CD1c-positive myeloid dendritic cell (primary cell): ENCODE data around the gene TPRA1.
"Not testable (repeated sequence)": the region's sequence is repeated elsewhere in the genome, so short reads cannot be mapped to it uniquely, and the experiment has no call there.

Experiments
- DNase-seq: peaks from one replicate; pipeline ENCODE4 v3.0.0-alpha.2; 2016; ENCODE audit errors: extremely low spot score

Gene TPRA1

DNA sequence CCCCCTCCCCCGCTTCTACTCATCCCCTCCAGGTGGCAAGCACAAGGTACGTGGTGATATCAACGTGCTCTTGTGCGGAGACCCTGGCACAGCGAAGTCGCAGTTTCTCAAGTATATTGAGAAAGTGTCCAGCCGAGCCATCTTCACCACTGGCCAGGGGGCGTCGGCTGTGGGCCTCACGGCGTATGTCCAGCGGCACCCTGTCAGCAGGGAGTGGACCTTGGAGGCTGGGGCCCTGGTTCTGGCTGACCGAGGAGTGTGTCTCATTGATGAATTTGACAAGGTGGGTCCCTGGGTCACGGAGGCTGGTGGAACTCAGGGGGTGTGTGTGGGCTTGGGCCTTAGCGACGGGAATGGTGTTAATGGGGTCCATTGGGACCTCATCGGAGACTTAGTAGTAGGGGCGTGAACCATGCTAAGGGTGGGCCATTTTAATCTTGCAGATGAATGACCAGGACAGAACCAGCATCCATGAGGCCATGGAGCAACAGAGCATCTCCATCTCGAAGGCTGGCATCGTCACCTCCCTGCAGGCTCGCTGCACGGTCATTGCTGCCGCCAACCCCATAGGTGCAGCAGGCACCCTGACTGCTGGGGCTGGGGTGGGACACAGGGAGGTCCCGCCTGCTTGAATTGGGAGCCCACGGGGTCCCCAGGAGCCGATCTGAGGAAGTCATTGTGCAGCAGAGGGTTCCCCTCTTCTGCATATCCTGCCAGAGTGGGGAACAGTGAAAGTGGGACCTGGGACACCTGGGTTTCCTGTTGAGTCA lies 26.5 kb upstream of the TPRA1 start:
- no peak for DNase-seq

DNA sequence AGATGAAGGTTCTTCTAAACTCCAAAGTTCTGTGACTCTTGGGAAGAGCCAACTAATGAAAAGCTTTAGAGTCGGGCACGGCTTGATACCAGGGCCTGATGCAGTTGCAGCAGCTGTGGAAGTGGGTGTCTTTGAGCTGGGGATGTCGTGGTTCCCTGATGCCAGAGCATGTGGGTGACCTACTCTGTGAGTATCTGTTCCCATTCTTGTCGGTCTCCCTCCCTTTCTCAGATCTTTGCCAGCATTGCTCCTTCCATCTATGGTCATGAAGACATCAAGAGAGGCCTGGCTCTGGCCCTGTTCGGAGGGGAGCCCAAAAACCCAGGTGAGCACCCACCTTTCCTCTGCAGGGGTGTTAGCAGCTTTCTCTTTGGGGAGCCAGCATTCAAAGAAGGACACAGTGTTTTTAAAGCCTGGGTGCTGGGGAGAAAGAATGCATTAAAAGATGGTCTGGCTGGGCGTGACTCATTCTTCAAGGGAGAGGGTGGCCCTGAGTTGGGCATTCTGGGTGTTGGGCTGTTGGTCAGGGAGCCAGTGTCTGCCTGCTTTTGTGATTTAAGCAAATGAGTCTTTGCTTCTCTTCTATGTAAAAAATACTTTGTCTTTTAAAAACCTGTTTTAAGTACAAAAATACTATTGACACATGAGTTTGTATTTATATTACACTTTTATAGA lies 25.2 kb upstream of the TPRA1 start:
- no peak for DNase-seq

DNA sequence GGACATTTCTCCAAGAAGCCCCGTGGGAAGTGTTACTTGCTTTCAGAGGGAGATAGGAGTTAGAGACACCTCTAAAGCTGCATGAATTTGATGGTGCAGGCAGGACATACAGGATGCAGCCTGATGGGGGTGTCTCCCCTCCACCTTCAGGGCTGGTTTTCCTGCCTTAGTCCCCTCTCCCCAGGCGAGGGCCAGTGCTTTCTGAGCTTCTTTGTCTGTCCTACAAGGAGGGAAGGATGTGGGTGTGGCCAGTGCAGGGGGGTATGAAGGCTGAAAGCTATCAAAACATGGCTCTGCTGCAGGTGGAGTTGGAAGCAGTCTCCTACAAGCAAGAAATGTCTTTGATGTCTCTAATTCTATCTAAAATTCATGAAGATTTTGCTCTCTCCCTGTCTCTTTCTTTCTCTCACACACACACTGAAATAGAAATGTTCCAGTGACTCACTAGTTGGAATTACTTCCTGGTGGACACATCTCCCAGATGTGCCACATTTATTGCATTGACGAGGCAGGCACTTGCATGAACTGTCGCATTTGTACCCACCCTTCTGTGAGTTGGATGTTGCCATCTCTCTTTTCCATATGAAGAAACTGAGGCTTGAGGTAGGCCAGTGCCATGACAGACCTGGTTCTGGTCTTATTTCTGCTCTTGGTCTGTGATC lies 24.5 kb upstream of the TPRA1 start:
- DNase-seq = no peak

DNA sequence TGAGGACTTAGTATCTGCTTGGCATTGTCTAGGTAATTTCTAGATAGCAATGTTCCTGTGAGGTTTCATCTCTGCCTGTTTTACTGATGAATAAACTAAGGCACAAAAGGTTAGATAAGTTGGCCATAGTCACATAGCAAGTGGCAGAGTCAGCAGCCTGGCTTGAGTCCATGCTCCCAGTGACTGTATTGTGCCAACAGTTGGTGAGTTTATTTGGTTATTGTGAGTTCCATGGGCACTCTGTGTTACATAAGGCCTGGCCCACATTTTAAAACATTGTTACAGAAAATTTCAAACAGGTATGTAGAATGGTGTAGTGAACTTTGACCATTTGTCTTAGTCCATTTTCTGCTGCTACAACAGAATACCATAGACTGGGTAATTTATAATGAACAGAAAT lies 22.9 kb upstream of the TPRA1 start:
- no peak for DNase-seq

DNA sequence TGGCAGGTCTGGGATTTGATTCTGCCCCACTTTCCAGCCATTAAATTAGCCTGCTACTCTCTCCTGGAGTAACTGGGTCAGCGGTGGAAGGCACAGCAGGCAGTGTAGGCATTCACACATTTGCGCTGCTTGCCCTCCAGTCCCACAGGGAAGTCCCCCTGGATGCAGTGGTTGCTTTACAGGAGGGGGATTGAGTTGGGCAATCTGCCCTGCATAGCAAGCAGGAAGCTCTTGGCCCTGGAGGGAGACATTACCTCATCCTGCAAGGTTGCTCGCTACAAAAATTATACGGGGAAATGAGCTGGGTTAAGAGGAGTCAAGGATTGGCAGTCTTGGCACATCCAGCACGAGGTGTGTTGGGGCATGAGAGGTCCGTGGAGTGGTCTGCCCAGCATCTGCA lies 22.4 kb upstream of the TPRA1 start:
- no peak for DNase-seq

DNA sequence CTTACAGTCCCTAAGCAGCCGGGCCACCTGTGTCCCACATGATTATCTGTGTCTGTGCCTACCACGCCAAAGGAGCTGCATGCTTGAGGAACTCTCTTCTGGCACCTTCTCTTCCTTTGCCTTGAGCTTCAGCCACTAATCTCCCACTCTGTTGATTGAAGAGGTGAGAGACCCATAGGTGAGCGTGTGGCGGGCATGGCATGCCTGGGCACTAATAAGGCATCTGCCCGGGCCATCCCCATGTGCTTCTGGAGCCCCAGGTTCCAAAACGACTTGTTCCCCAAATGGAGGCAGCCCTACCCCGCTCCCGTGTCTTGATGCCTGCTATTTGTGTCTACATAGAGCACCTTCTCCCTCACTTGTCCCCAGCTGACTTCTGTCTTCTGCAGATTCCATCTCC lies 20.7 kb upstream of the TPRA1 start:
- DNase-seq = no peak

DNA sequence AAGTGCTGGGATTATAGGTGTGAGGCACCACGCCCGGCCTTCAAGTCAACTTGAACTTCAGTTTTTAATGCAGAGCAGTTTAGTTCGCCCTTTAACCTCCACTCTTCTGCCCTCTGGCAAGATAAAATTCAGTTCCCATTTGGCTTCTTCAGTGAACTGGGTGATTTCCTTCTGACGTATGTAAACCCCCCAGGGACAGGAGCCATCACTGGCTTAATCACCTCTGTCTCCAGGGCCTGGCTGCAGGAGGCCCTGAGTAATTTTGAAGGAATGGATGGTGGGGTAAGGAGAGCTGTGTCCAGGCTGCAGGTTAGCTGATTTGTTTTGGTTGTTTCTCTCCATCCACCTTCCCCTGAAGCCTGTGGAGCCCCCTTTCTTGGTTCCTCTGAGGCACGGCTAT lies 19.6 kb upstream of the TPRA1 start:
- no peak for DNase-seq

DNA sequence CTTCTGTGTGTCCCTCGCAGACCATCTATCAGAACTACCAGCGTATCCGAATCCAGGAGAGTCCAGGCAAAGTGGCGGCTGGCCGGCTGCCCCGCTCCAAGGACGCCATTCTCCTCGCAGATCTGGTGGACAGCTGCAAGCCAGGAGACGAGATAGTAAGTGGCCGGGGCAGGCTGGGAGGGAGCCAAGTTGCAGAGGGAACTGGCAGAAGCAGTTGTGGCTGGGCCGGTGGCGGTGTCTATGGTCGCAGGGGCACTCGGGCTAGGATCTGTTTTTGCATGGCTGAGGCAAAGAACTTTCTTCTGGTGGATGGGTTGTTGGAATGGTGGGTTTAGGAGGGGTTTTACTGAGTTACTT lies 17.8 kb upstream of the TPRA1 start:
- no peak for DNase-seq

DNA sequence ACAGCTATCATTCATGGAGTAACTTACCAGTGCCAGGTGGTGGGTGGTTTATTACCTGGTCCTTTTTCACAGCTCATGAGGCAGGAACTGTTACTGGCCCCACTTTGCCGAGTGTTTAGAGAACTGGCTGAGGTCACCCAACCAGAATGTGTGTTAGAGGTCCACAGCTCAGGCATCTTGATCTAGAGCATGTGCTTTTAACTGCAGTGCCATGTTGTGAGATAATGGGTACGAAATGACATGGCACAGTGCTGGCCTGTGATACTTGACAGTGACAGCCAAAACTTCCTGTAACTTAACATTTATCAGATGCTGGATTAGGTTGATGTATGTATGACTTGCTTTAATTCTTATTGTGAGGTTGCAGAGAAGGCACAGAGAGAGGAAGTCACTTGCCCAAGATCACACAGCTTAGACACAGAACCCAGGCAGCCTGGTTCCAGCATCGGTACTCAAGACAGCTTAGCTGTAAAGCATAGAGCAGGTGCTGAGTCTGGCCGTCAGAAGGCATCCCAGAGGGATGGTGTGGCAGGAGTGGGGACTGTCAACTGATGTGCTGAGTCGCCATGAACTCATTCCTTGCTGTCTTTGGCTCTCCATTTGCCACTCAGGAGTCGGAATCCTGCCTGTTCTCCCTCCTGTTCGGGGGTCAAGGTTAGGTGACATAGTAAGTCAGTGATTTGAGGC lies 17.3 kb upstream of the TPRA1 start:
- DNase-seq = no peak

DNA sequence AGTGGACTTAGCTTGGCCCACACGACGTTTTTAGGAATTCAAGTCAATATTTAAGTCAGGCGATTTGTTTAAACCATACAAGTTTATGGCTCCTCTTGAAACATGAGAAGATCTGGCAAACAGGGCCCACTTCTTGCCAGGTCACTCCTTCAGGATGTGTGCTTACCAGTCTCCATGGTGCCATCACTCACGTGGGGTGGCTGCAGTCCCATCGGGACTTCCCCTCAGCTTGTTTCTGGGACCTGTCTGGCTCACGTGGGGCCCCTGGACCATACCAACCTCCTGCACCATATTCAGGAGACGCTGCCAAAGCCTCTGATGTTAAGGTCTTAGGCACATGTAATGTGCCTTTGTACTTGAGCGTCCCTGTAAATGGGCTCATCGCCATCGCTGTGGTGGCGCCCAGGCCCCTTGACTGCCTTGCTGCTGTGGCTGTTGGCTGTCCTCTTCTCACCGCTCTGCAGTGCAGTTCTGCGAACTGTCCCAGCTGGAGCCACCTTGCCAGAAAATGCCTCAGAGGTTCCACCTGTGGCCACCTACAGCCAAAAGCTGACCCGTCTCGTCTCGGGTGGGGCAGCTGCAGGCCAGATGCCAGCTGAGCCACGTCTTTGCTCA lies 16.6 kb upstream of the TPRA1 start:
- no peak for DNase-seq

DNA sequence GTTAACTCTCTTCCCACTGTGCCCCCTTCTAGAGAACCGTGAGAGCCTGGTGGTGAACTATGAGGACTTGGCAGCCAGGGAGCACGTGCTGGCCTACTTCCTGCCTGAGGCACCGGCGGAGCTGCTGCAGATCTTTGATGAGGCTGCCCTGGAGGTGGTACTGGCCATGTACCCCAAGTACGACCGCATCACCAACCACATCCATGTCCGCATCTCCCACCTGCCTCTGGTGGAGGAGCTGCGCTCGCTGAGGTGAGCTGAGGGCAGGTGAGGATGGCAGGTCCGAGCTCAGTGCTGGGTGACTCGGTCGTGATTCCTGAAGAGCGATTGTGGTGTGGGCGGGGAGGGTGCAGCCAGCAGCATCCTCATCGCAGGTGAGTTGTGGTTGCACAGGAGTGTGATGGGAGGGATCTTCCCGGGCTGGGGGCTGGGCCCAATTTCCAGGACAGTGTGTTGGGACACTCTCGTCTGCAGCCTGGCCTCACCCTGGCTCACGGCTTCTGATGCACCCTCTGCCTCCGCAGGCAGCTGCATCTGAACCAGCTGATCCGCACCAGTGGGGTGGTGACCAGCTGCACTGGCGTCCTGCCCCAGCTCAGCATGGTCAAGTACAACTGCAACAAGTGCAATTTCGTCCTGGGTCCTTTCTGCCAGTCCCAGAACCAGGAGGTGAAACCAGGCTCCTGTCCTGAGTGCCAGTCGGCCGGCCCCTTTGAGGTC lies 15.7 kb upstream of the TPRA1 start:
- DNase-seq = no peak

DNA sequence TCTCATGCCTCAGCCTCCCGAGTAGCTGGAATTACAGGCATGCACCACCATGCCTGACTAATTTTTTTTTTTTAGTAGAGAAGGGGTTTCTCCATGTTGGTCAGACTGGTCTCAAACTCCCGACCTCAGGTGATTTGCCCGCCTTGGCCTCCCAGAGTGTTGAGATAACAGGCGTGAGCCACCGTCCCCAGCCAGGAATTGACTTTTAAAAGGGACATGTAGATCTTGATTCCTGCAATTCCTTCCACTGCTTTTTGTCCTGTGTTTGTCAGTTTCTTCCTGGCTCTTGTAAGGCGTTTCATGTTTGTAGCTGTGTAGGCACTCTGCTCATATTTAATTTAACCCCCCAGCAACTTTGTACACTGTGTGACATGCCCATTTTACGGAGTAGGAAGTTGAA lies 15.0 kb upstream of the TPRA1 start:
- not testable (repeated sequence) for DNase-seq

DNA sequence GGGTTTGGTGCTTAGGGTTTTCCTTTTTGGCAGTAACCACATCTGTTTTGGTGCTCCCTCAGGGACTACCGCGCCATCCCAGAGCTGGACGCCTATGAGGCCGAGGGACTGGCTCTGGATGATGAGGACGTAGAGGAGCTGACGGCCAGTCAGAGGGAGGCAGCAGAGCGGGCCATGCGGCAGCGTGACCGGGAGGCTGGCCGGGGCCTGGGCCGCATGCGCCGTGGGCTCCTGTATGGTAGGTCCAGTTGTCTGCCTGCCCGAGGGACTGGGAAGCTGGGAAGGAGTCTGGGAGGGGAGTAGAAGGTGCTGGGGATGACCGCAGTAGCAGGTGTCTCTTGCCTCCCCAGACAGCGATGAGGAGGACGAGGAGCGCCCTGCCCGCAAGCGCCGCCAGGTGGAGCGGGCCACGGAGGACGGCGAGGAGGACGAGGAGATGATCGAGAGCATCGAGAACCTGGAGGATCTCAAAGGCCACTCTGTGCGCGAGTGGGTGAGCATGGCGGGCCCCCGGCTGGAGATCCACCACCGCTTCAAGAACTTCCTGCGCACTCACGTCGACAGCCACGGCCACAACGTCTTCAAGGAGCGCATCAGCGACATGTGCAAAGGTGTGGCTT lies 14.1 kb upstream of the TPRA1 start:
- no peak for DNase-seq

DNA sequence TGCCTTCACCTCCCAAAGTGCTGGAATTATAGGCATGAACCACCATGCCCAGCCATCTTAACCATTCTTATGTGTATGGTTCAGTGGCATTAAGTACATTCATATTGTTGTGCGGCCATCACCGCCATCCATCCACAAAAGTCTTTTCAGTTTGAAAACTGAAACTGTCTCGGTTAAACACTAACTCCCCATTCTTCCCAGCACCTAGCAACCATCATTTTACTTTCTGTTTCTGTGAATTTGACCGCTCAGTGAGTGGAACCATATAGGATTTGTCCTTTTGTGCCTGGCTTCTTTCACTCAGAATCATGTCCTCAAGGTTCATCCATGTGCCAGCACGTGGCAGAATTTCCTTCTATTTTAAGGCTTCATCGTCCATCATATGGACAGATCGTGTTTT lies 13.5 kb upstream of the TPRA1 start:
- no peak for DNase-seq

DNA sequence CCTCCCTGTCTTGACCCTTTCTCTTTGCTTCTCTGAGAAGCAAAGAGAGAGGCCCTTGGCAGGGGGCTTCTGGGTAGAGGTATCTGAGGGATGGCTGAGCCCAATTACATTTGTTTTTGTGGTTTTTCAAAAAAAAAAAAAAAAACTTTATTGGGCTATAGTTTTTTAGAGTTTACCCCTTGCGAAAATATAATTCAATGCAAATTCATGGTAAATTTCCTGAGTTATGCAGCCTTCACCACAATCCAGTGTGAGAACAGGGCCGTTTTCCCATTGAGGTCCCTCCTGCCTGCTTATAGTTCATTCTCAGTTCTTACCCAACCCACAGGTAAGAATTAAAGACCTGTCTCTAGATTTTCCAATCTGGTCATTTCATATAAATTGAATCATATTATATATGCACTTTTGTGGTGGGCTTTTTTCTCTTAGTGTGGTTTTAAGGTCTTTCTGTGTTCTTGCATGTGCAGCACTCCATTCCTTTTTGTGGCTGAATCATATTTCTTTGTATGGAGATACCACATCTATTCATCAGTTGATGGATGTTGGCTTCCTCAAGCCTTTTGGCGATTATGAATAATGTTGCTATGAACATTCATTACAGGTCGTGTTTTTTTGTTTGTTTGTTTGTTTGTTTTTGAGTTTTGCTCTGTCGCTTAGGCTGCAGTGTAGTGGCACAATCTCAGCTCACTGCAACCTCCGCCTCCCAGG lies 10.4 kb upstream of the TPRA1 start:
- DNase-seq = no peak

DNA sequence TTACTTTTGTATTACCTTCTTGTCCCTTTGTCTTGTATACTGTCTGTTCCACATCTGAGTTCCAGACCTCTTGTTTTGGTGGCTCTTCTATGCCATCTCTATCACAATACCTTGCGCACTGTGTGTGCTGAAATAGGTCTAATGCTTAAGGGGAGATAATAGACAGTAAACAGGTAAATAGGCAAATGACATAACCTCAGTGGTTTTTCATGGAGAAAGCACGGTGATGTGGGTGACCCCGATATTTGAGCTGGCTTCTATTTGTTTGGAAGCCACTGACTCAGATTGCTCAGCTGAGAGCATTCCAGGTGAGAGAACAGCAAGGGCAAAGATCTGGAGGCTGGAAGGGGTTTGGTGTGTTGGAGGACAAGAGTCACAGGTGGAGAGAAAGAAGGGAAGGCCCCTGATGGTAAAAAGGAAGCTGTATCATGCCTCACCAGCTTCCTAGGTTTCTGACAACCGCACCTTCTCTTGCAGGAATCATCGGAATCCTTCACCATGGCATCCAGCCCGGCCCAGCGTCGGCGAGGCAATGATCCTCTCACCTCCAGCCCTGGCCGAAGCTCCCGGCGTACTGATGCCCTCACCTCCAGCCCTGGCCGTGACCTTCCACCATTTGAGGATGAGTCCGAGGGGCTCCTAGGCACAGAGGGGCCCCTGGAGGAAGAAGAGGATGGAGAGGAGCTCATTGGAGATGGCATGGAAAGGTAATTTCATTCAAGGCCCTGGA lies 8.5 kb upstream of the TPRA1 start:
- no peak for DNase-seq

DNA sequence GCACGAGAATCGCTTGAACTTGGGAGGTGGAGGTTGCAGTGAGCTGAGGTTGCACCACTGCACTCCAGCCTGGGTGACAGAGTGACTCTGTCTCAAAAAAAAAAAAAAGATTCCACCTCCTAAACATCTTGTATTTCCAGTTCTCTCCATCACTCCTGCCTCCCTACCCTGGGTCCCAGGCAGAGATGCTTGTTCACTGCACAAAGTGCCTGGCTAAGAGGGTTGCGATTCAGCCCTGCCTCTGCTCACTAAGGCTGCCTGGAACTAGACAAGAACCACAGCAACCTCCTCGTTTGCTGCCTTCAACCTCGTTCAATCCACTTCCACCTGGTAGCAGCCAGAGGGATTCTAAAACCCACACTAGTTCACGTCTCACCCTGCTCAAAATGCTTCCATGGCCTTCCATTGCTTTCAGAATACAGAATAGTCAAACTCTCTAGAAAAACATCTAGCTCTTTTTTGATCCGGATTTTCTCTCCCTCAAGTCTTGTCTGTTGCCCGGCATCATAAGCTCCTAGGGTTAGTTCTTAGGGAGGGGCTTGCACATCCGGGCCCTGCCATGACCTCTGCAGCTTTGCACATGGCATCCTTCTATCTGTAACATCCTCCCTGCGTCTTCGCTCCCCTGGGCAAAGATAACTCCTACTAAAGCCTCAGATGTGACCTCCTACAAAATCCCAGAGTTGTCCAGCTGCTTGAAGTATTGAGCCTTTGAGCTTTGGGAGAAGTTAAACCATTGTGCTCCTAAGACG lies 6.7 kb upstream of the TPRA1 start:
- DNase-seq = no peak

DNA sequence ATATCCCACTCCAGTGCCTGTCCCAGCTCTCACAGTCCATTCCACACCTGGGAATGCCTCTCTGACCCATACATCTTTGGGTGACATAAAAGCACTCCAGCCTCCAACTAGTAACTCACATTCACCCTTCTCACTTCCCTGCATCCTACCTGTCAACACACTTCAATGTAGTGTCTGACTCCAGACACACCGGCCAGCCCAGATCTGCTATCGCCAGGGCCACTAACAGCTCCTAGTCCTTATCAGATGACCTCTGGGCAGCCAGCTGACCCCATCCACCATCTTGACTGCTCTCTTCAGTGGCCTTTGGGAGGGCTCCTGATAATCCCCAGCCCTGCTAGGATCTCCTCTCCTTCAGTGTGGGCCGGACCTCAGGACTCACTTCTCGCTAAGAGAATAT lies 4.8 kb upstream of the TPRA1 start:
- DNase-seq = no peak

DNA sequence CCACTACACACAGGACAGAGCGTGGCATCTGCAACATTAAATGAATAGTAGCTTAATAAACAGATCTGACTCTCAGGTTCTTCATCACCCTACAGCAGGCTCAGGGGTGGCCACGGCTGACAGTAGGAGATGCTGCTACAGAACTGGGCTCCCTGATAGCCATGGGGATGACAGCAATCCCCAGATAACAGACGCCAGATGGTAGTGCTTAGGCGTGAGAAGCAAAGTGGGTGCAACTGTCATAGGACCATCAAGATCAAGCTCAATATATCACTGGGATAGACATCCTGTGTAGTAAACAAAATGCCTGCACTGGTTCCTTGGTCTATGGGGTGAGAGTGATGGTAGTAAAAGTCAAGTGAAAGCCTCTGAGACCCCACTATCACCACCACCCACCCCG lies 2.6 kb upstream of the TPRA1 start:
- no peak for DNase-seq
